H9 (cell line): Measurements from ENCODE around the gene ITPKB. TPM values are rescaled to one million over a fixed set of nuclear protein-coding genes. Genes with fewer than 3 reads are reported as not detected.

Experiments
- DNase-seq: peaks from one replicate; pipeline ENCODE4 v3.0.0-alpha.2; 2017
- H2AFZ ChIP-seq: one replicate; pipeline ENCODE4 v1.6.1; 2013; ENCODE audit warnings: mild to moderate bottlenecking, low read length, control low read depth, moderate library complexity
- H2AK5ac ChIP-seq: 2 replicates; pipeline ENCODE4 v1.6.1; 2013; ENCODE audit warnings: low read length, control low read depth, mixed read lengths; ENCODE audit not compliant: insufficient read length
- H2BK120ac ChIP-seq: one replicate; pipeline ENCODE4 v1.6.1; 2013; ENCODE audit warnings: low read depth, mild to moderate bottlenecking, low read length, control low read depth, inconsistent platforms; ENCODE audit not compliant: poor library complexity, severe bottlenecking
- H2BK12ac ChIP-seq: 2 replicates; pipeline ENCODE4 v1.6.1; 2013; ENCODE audit warnings: low read length, control low read depth, mixed read lengths, low read depth; ENCODE audit not compliant: insufficient read length
- H2BK15ac ChIP-seq: 2 replicates; pipeline ENCODE4 v1.6.1; 2013; ENCODE audit warnings: low read depth, low read length, control low read depth
- H2BK20ac ChIP-seq: one replicate; pipeline ENCODE4 v1.6.1; 2013; ENCODE audit warnings: low read depth, mild to moderate bottlenecking, low read length, control low read depth, inconsistent platforms; ENCODE audit not compliant: poor library complexity, severe bottlenecking
- H2BK5ac ChIP-seq: 2 replicates; pipeline ENCODE4 v1.6.1; 2013; ENCODE audit warnings: low read length, control low read depth, mixed read lengths; ENCODE audit not compliant: insufficient read length
- H3K14ac ChIP-seq: 2 replicates; pipeline ENCODE4 v1.6.1; 2013; ENCODE audit warnings: low read length, control low read depth; ENCODE audit not compliant: insufficient read depth
- H3K18ac ChIP-seq: 2 replicates; pipeline ENCODE4 v1.6.1; 2013; ENCODE audit warnings: low read depth, mild to moderate bottlenecking, mixed read lengths, low read length, control low read depth; ENCODE audit not compliant: insufficient read length
- H3K23ac ChIP-seq: 2 replicates; pipeline ENCODE4 v1.6.1; 2013; ENCODE audit warnings: low read length, control low read depth, mixed read lengths, low read depth; ENCODE audit not compliant: insufficient read length
- H3K23me2 ChIP-seq: 2 replicates; pipeline ENCODE4 v1.6.1; 2013; ENCODE audit warnings: low read depth, mild to moderate bottlenecking, mixed read lengths, low read length, control low read depth; ENCODE audit not compliant: insufficient read length, poor library complexity, severe bottlenecking
- H3K27ac ChIP-seq: 2 replicates; pipeline ENCODE4 v1.5.1; 2013; ENCODE audit warnings: low read length, control low read depth, mixed read lengths, low read depth; ENCODE audit not compliant: insufficient read length
- H3K27me3 ChIP-seq: 2 replicates; pipeline ENCODE4 v1.6.1; 2013; ENCODE audit warnings: low read length, control low read depth, inconsistent platforms; ENCODE audit not compliant: insufficient read depth
- H3K4ac ChIP-seq: 2 replicates; pipeline ENCODE4 v1.6.1; 2013; ENCODE audit warnings: low read depth, mild to moderate bottlenecking, control low read depth, inconsistent platforms, low read length, moderate library complexity
- H3K4me1 ChIP-seq: 2 replicates; pipeline ENCODE4 v1.6.1; 2013; ENCODE audit warnings: low read length, control low read depth, inconsistent platforms; ENCODE audit not compliant: insufficient read depth
- H3K4me2 ChIP-seq: 2 replicates; pipeline ENCODE4 v1.6.1; 2013; ENCODE audit warnings: low read length, control low read depth, mixed read lengths; ENCODE audit not compliant: insufficient read length, insufficient read depth
- H3K56ac ChIP-seq: 2 replicates; pipeline ENCODE4 v1.6.1; 2013; ENCODE audit warnings: low read depth, mild to moderate bottlenecking, mixed read lengths, low read length, control low read depth; ENCODE audit not compliant: insufficient read length
- H3K79me1 ChIP-seq: 2 replicates; pipeline ENCODE4 v1.6.1; 2013; ENCODE audit warnings: low read depth, mild to moderate bottlenecking, moderate library complexity, low read length, control low read depth, inconsistent platforms; ENCODE audit not compliant: insufficient read depth, poor library complexity, severe bottlenecking
- H3K79me2 ChIP-seq: 2 replicates; pipeline ENCODE4 v1.6.1; 2013; ENCODE audit warnings: low read length, control low read depth, inconsistent platforms; ENCODE audit not compliant: insufficient read depth
- H3K9ac ChIP-seq: 2 replicates; pipeline ENCODE4 v1.6.1; 2013; ENCODE audit warnings: low read length, control low read depth, mixed read lengths; ENCODE audit not compliant: insufficient read length; ENCODE audit errors: extremely low read depth
- H3K9me3 ChIP-seq: one replicate; pipeline ENCODE4 v1.6.1; 2013; ENCODE audit warnings: low read depth, low read length, inconsistent platforms; ENCODE audit not compliant: control insufficient read depth
- H3T11ph ChIP-seq: one replicate; pipeline ENCODE4 v1.6.1; 2013; ENCODE audit warnings: mild to moderate bottlenecking, low read length, control low read depth, inconsistent platforms
- H4K20me1 ChIP-seq: one replicate; pipeline ENCODE4 v1.6.1; 2013; ENCODE audit not compliant: control insufficient read depth, insufficient read length, insufficient read depth
- H4K5ac ChIP-seq: 2 replicates; pipeline ENCODE4 v1.6.1; 2013; ENCODE audit warnings: low read depth, mild to moderate bottlenecking, mixed read lengths, low read length, control low read depth; ENCODE audit not compliant: insufficient read length
- H4K8ac ChIP-seq: replicated peaks from 2 replicates; pipeline ENCODE4 v1.6.1; 2013; ENCODE audit warnings: low read length, control low read depth, mixed read lengths, low read depth; ENCODE audit not compliant: insufficient read length
- H4K91ac ChIP-seq: 2 replicates; pipeline ENCODE4 v1.6.1; 2013; ENCODE audit warnings: low read depth, mild to moderate bottlenecking, moderate library complexity, mixed read lengths, low read length, control low read depth; ENCODE audit not compliant: insufficient read length
- H3K27ac Mint-ChIP-seq, 3 experiments: 2 replicates in 2 of 3; 3 replicates in 1 of 3; pipeline ENCODE4 v1.8.0; 2020 to 2021; ENCODE audit warnings: mixed read lengths in 3 of 3, mild to moderate bottlenecking in 1 of 3, moderate library complexity in 1 of 3
- H3K27me3 Mint-ChIP-seq: 2 replicates; pipeline ENCODE4 v1.8.0; 2021; ENCODE audit warnings: low read depth, mild to moderate bottlenecking, moderate library complexity, mixed read lengths
- H3K36me3 Mint-ChIP-seq, 3 experiments: 2 replicates in 2 of 3; 3 replicates in 1 of 3; pipeline ENCODE4 v1.8.0; 2020 to 2021; ENCODE audit warnings: low read depth in 3 of 3, mixed read lengths in 3 of 3; ENCODE audit not compliant: insufficient read depth in 1 of 3
- H3K4me1 Mint-ChIP-seq, 2 experiments: 2 replicates each; pipeline ENCODE4 v1.8.0; 2020; ENCODE audit warnings: mixed read lengths in 2 of 2
- H3K4me3 Mint-ChIP-seq, 2 experiments: 2 replicates in 1 of 2; 3 replicates in 1 of 2; pipeline ENCODE4 v1.8.0; 2020 to 2021; ENCODE audit warnings: mild to moderate bottlenecking in 2 of 2, mixed read lengths in 2 of 2, moderate library complexity in 1 of 2
- H3K9me3 Mint-ChIP-seq, 2 experiments: 2 replicates in 1 of 2; 3 replicates in 1 of 2; pipeline ENCODE4 v1.8.0; 2020; ENCODE audit warnings: mild to moderate bottlenecking in 2 of 2, mixed read lengths in 2 of 2, moderate library complexity in 1 of 2
- CTCF ChIP-seq: fragments of 200-600 bp; sonication (generic); conservative IDR thresholded peaks from 3 replicates; pipeline ENCODE4 v1.8.0; 2021; ENCODE audit warnings: antibody characterized with exemption, mild to moderate bottlenecking
- WGBS: extraction: QIAGEN DNeasy Blood & Tissue Kit; methylation state at CpG from one replicate; pipeline ENCODE4 v1.1.7; 2013; ENCODE audit warnings: missing lambda C conversion rate, low lambda C conversion rate, mixed read lengths; ENCODE audit not compliant: insufficient read length; ENCODE audit errors: extremely low coverage; 5-methylcytosine and 5-hydroxymethylcytosine counted together
- total RNA-seq: library from RNA; stranded (reverse); gene quantifications from 2 replicates; pipeline ENCODE4 v1.2.1, GENCODE V29; 2021

ITPKB gene
- total RNA-seq, 1 experiment from 2014 or later, result 3.8 TPM

DNA sequence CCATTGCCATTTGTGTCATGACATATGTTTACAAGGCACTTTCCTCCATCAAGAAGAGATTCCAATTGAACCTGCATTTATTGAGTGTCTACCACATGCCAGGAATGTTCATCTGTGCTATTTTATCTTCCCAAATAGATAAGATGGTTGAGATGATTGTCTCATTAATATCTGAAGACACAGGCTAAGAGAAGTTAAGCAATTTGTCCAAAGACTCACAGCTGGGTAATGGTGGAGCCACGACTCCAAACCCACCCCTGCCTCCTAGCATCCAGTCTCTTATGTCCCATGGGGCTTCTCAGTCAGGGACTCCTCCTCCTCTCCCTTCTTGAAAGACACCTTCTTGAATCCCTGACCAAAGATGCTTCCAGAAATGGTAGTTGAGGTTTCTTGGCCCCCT is 122.4 kb downstream of the ITPKB start:
- H3K36me3 Mint-ChIP-seq, result no peaks in the 10 kb centered on the region; a peak in 2 of 7 replicates

More for the DNA sequence above, 122.4 kb downstream of the ITPKB start:
- Histone ChIP-seq H2AFZ (no peak overlapping the region), H3K4me1 (no peaks in the 10 kb centered on the region), H3K23me2 (no peaks in the 10 kb centered on the region), H4K91ac (no peak overlapping the region), H3K9ac (no peak overlapping the region), H2BK5ac (no peak overlapping the region), H3K79me1 (no peaks in the 10 kb centered on the region), H3T11ph (no peak overlapping the region), H2BK120ac (no peak overlapping the region), H3K23ac (no peak overlapping the region), H3K27ac (no peak overlapping the region), H3K4me2 (no peak overlapping the region), H2AK5ac (no peak overlapping the region), H2BK15ac (no peak overlapping the region), H3K56ac (no peak overlapping the region), H4K5ac (no peak overlapping the region), H4K8ac (no peak overlapping the region), H3K27me3 (no peaks in the 10 kb centered on the region), H4K20me1 (no peaks in the 10 kb centered on the region), H3K4ac (no peak overlapping the region), H3K9me3 (no peaks in the 10 kb centered on the region), H2BK20ac (no peak overlapping the region), H3K79me2 (no peaks in the 10 kb centered on the region), H2BK12ac (no peak overlapping the region), H3K18ac (no peak overlapping the region), H3K14ac (no peak overlapping the region)
- Mint-ChIP-seq H3K4me1 (no peaks in the 10 kb centered on the region; a peak in 1 of 4 replicates), H3K9me3 (peaks cover 11 to 15% of the 10 kb centered on the region in 2 experiments), H3K4me3 (no peak overlapping the region), H3K27me3 (peaks cover 7% of the 10 kb centered on the region), H3K27ac (no peak overlapping the region)
- TF ChIP-seq CTCF, result no peak
- no CpG with 5 or more reads among the region's 1 CpG for WGBS
- DNase-seq, result no peak
